Stimulated activated memory B cell treated with anti-CD40 and anti-IgM and Interleukin-4, amounts not matched to agents 10 μg/mL and 1 μg/mL and 100 μg/mL, for 72 hours (primary cell): ENCODE measurements around the gene GORASP1.

Source experiments
- ATAC-seq: fragments of 150-1000 bp; cut with Tn5 transposase; 2 replicates; pipeline ENCODE4 v1.10.0; 2021
- H3K27ac Mint-ChIP-seq: one replicate; pipeline ENCODE4 v1.8.0; 2022; ENCODE audit warnings: mild to moderate bottlenecking, mixed read lengths
- H3K27me3 Mint-ChIP-seq: one replicate; pipeline ENCODE4 v1.8.0; 2022; ENCODE audit warnings: mixed read lengths
- H3K36me3 Mint-ChIP-seq: one replicate; pipeline ENCODE4 v1.8.0; 2022; ENCODE audit warnings: mixed read lengths
- H3K4me1 Mint-ChIP-seq: one replicate; pipeline ENCODE4 v1.8.0; 2022; ENCODE audit warnings: mixed read lengths
- H3K4me3 Mint-ChIP-seq: one replicate; pipeline ENCODE4 v1.8.0; 2022; ENCODE audit warnings: mild to moderate bottlenecking, moderate library complexity, mixed read lengths
- H3K9me3 Mint-ChIP-seq: one replicate; pipeline ENCODE4 v1.8.0; 2022; ENCODE audit warnings: mixed read lengths

GORASP1 gene

GRCh38 chr3:39144748-39145380 lies 37.4 kb upstream of the GORASP1 start:
- no peak for ATAC-seq
- Mint-ChIP-seq H3K36me3 (peaks cover 49% of the 10 kb centered on the region), H3K9me3 (no peaks in the 10 kb centered on the region), H3K27ac (no peak overlapping the region), H3K4me1 (peaks cover 83% of the 10 kb centered on the region), H3K4me3 (no peak overlapping the region), H3K27me3 (no peaks in the 10 kb centered on the region)

- Mint-ChIP-seq H3K36me3 (peaks cover 49% of the 10 kb centered on the region), H3K4me3 (no peak overlapping the region), H3K27me3 (no peaks in the 10 kb centered on the region), H3K9me3 (no peaks in the 10 kb centered on the region), H3K27ac (no peak overlapping the region), H3K4me1 (peaks cover 82% of the 10 kb centered on the region)
- no peak for ATAC-seq
Observed at GRCh38 chr3:39144095-39144747, 36.8 kb upstream of the GORASP1 start.

DNA sequence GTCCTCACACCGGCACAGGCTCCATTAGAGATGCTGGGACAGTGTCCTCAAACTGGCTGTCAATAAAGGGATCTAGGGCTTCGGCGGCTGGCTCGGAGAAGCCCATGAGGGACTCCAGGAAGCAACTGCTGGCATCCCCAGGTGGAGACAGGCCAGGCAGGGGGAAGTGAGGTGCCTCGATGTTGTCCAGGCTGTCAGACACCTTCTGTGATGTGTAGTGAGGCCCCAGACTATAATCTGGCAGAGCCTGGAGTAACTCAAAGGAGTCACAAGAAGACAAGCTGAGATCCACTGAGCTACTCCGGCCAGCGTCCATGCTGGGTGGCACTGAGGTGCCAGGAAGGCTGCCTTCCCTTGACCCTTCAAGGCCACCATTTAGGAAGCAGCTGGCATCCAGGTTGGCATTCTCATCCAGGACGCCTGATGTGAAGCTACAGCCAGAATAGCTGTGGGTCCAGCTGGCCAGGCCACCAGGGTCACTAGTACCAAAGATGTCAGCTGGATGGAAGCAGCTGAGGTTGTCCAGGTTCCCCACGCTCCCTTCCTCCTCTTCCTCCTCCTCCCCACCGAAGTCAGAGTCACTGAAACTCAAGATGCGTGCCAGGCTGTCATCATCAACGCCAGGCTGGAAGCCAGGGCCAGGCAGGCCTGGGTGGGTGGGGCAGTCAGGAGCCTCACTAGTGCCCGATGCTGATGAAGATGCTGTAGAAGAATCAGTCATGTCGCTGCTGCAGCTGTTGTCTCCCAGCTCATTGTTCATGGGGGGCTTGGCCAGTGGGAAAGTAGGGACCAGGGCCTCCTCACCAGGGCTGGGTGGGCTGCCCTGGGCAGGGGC lies 35.8 kb upstream of the GORASP1 start:
- H3K27ac Mint-ChIP-seq, result peak overlapping the region; percentile 77
- H3K4me3 Mint-ChIP-seq, result no peak overlapping the region
- H3K36me3 Mint-ChIP-seq, result peaks cover 49% of the 10 kb centered on the region
- H3K9me3 Mint-ChIP-seq, result no peaks in the 10 kb centered on the region
- no peaks in the 10 kb centered on the region for H3K27me3 Mint-ChIP-seq
- peaks cover 79% of the 10 kb centered on the region for H3K4me1 Mint-ChIP-seq
- no peak for ATAC-seq

DNA sequence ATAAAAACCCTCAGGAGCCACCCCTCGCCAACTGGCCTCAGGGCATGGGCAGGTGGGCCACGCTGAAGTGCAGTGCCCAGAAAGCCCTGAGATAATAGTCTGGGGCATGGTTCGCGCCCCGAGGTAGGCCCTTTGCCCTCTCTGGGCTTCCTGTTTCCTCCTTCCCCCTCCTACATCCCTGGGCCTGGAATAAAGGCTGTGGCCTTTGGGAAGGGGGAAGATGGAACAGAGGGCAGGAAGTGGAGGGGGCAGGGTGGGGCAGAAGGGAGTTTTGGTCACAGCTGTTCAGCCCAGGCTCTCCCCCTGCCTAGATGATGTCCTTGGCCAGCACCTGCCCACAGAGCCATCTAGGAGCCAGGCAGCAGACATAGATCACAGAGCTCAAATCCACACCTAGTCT lies 34.6 kb upstream of the GORASP1 start:
- Mint-ChIP-seq H3K9me3 (no peaks in the 10 kb centered on the region), H3K4me1 (peaks cover 67% of the 10 kb centered on the region), H3K4me3 (no peak overlapping the region), H3K27ac (peak overlapping the region; percentile 77), H3K36me3 (peaks cover 49% of the 10 kb centered on the region), H3K27me3 (no peaks in the 10 kb centered on the region)
- ATAC-seq, result no peak

GRCh38 chr3:39141171-39141995 lies 34.0 kb upstream of the GORASP1 start:
- peak; percentile 50 for ATAC-seq
- H3K4me1 Mint-ChIP-seq, result peaks cover 66% of the 10 kb centered on the region
- H3K9me3 Mint-ChIP-seq, result no peaks in the 10 kb centered on the region
- peaks cover 48% of the 10 kb centered on the region for H3K36me3 Mint-ChIP-seq
- no peaks in the 10 kb centered on the region for H3K27me3 Mint-ChIP-seq
- H3K4me3 Mint-ChIP-seq, result no peak overlapping the region
- H3K27ac Mint-ChIP-seq, result peak overlapping the region; percentile 77

GRCh38 chr3:39140341-39140971 lies 33.0 kb upstream of the GORASP1 start:
- Mint-ChIP-seq H3K9me3 (no peaks in the 10 kb centered on the region), H3K36me3 (peaks cover 41% of the 10 kb centered on the region), H3K27me3 (no peaks in the 10 kb centered on the region), H3K4me3 (no peak overlapping the region), H3K27ac (peak overlapping the region; percentile 77), H3K4me1 (peaks cover 58% of the 10 kb centered on the region)
- ATAC-seq, result no peak

- Mint-ChIP-seq H3K4me3 (no peak overlapping the region), H3K4me1 (peaks cover 54% of the 10 kb centered on the region), H3K9me3 (no peaks in the 10 kb centered on the region), H3K27ac (peak overlapping the region; percentile 62), H3K27me3 (no peaks in the 10 kb centered on the region), H3K36me3 (peaks cover 36% of the 10 kb centered on the region)
- ATAC-seq, result no peak
Observed at GRCh38 chr3:39139442-39139841, 32.0 kb upstream of the GORASP1 start.

DNA sequence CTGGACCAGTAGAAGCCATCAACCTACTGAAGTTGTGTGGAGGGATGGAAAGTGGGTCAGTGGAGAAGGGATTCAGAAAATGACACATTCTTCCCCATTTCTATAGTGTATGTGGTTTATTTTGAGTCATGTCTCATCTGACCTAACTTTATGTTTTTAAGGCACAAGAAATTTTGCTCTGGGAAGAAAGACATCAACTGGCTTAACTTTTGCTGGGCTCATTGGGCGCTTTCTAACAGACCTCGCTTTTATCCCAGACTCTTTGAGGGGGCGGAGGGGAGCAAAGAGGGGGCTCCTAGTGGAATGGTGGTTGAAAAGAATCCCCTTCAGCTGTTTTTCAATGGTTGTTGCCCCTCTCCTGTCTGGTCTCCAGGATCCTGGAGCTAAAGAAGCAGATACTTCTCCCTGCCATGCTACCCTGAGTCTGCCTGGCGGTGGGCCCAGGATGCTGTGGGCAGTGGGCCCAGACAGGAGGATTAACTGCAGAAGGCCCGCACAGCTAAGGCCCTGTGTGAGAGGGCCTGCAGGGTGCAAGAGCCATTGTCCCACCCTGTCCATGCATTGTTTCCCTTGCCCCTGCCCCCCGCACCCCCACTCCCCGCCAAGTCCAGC lies 31.5 kb upstream of the GORASP1 start:
- peak overlapping the region; percentile 62 for H3K27ac Mint-ChIP-seq
- no peaks in the 10 kb centered on the region for H3K27me3 Mint-ChIP-seq
- H3K9me3 Mint-ChIP-seq, result no peaks in the 10 kb centered on the region
- peak; percentile 55 for ATAC-seq
- peaks cover 54% of the 10 kb centered on the region for H3K4me1 Mint-ChIP-seq
- H3K36me3 Mint-ChIP-seq, result peaks cover 32% of the 10 kb centered on the region
- H3K4me3 Mint-ChIP-seq, result no peak overlapping the region

DNA sequence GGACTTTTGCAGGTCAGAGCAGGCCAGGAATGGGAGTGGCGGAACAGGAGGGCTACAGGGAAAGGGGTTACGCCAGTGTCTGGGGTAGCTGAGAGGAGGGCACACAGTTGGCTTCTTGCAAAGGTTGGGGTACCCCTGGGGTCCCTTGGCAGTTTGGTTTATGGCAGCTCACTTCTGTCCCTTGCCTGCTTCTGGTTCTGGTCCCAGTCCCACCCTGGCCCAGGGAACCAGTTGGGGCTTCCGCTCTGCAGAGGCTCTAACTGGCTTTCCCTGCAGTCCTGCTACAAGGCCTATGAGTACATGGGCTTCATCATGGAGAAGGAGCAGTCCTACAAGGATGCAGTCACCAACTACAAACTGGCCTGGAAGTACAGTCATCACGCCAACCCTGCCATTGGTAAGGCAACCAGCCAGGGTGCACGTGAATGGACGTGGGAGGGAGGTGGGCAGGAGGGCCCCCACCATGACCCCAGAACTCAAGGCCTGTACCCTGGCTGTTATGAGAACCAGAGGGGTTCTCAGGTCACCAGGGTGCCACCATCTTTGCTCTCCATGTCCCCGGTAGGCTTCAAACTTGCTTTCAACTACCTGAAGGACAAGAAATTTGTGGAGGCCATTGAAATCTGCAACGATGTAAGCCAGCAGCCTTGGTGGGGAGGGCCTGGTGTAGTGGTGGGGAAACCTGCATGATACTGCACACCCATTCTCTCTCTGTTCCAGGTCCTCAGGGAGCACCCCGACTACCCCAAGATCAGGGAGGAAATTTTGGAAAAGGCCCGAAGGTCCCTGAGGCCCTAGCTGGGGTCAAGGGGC lies 30.8 kb upstream of the GORASP1 start:
- no peak overlapping the region for H3K4me3 Mint-ChIP-seq
- ATAC-seq, result no peak
- H3K27ac Mint-ChIP-seq, result peak overlapping the region; percentile 62
- H3K9me3 Mint-ChIP-seq, result no peaks in the 10 kb centered on the region
- H3K27me3 Mint-ChIP-seq, result no peaks in the 10 kb centered on the region
- peaks cover 34% of the 10 kb centered on the region for H3K36me3 Mint-ChIP-seq
- peaks cover 56% of the 10 kb centered on the region for H3K4me1 Mint-ChIP-seq

- H3K4me3 Mint-ChIP-seq, result no peak overlapping the region
- ATAC-seq, result no peak
- peaks cover 48% of the 10 kb centered on the region for H3K4me1 Mint-ChIP-seq
- no peaks in the 10 kb centered on the region for H3K9me3 Mint-ChIP-seq
- H3K27ac Mint-ChIP-seq, result no peak overlapping the region
- no peaks in the 10 kb centered on the region for H3K27me3 Mint-ChIP-seq
- H3K36me3 Mint-ChIP-seq, result peaks cover 31% of the 10 kb centered on the region
Observed at GRCh38 chr3:39137435-39137936, 30.1 kb upstream of the GORASP1 start.

DNA sequence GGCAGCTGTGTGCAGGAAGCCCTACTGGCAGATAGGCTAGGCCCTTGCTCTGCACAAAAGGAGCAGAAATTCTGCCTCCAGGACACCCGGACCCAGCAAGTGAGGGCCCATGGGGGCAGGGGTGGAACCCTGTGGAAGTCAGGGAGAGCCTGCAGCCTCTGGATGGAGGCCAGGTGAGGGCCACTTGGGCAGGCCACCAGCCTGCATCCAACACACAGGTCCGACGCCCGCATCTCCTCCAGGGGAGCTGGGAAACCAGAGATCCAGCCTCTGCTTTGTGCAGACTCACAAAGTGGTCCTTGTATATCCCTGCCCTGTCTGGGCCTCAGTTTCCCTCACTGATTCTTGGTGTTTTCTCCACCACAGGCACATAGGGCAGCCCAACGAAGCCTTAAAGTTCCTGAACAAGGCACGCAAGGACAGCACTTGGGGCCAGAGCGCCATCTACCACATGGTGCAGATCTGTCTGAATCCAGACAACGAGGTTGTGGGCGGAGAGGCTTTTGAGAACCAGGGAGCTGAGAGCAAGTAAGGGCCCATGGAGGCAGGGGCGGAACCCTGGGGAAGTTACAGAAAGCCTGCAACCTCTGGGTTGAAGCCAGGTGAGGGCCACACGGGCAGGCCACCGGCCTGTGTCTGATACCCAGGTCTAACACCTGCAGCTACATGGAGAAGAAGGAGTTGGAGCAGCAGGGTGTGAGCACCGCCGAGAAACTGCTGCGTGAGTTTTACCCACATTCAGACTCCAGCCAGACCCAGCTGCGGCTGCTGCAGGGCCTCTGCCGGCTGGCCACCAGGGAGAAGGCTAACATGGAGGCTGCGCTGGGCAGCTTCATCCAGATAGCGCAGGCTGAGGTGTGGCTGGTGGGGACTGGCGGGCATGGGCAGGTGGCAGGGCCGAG lies 29.4 kb upstream of the GORASP1 start:
- no peak overlapping the region for H3K4me3 Mint-ChIP-seq

DNA sequence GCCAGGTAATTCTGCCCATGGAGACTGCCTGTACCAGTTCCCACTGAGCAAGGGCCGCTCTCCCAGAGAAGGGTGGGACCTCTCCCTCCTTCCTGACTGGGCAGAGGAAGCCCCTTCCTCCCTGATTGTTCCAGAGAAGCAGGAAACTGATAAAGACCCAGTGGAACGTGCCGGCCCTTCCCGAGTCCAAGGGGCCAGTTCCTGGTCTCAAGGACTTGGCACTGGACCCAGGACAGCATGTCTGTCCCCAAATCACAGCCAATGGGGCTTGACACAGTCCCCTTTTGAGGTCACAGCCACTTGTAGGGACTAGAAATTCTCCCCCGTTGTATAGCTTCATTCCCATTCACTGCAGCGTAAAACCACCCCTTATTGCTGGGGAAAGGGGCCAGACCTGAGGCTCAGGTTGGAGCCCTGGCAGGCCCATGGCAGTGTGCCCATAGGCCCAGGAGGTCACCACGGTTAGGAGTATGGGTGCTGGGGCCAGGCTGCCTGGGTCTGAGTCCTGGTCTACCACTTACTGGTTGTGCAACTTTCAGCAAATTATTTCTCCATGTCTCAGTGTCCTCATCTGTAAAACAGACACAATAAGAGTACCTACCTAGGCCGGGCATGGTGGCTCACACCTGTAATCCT lies 27.9 kb upstream of the GORASP1 start:
- Mint-ChIP-seq H3K9me3 (no peaks in the 10 kb centered on the region), H3K36me3 (peaks cover 22% of the 10 kb centered on the region)
- ATAC-seq, result no peak

More for the DNA sequence above, 29.4 kb upstream of the GORASP1 start:
- H3K27ac Mint-ChIP-seq, result no peak overlapping the region
- H3K9me3 Mint-ChIP-seq, result no peaks in the 10 kb centered on the region
- H3K27me3 Mint-ChIP-seq, result no peaks in the 10 kb centered on the region
- peaks cover 41% of the 10 kb centered on the region for H3K4me1 Mint-ChIP-seq
- no peak for ATAC-seq
- peaks cover 27% of the 10 kb centered on the region for H3K36me3 Mint-ChIP-seq

More for the DNA sequence above, 27.9 kb upstream of the GORASP1 start:
- H3K27me3 Mint-ChIP-seq, result no peaks in the 10 kb centered on the region
- no peak overlapping the region for H3K27ac Mint-ChIP-seq
- H3K4me3 Mint-ChIP-seq, result no peak overlapping the region
- peaks cover 26% of the 10 kb centered on the region for H3K4me1 Mint-ChIP-seq
